Raji (cell line): ENCODE measurements around the gene OR2D2.

Experiments used
- POLR2A ChIP-seq: IDR thresholded peaks from 2 replicates; pipeline ENCODE4 v1.6.1; 2011; ENCODE audit warnings: low read depth, low read length, control low read depth; ENCODE audit not compliant: insufficient read depth

The OR2D2 gene, protein sequence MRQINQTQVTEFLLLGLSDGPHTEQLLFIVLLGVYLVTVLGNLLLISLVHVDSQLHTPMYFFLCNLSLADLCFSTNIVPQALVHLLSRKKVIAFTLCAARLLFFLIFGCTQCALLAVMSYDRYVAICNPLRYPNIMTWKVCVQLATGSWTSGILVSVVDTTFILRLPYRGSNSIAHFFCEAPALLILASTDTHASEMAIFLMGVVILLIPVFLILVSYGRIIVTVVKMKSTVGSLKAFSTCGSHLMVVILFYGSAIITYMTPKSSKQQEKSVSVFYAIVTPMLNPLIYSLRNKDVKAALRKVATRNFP

DNA sequence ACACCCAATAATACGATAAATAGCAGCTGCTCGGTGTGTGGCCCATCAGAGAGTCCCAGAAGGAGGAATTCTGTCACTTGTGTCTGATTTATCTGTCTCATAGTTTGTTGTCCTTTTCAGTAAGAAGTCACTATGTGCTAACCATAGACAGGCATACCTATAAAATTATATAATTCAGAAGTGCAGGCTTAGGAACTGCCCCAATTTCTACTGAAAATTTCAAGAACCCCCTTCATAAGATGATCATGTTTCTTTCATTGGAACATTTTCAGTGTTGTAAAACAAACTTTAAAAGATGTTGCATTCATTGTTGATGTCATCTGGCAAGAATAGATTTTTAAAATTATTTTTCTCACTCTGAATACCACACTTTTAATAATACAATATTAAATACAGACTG lies at the start of gene OR2D2:
TSS of gene OR2D2 (minus strand) at position 101 of the 400 bp plus-strand sequence. CDS start at position 101, 0 bp downstream.
- TF ChIP-seq POLR2A: no peak

DNA sequence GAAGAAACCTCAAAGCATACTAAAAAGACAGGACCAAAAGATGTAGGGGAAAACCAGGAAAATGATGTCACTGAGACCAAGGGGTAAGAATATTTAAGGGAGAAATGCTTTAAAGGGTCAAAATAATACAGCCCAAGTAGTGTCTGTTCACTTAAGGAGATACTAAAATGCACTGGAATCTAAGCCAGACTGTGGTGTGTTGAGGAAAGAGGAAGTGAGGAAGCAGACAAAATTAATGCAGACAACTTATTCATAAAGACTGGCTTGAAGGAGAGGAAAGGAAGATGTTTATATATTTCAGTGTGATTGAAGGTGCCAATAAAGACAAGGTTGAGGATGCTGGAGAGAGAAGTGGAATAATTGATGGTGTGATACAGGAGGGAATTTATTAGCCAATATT lies 49.7 kb upstream of the OR2D2 start:
- TF ChIP-seq POLR2A: no peak

DNA sequence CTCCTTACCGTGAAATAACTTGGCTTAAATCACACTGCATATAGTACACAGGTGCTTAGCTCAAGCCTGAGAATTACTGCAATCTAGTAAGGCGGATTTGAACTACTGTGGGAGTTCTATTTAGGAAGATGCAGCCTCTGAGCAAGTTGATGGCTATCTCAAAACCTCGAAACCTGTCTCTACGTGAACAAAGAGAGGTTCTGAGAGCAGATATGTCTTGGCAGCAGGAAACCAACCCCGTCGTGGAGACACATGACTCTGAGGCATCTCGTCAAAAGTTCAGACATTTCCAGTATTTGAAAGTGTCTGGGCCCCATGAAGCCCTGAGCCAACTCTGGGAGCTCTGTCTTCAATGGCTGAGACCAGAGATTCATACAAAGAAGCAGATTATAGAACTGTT lies 39.8 kb upstream of the OR2D2 start:
- TF ChIP-seq POLR2A: no peak

DNA sequence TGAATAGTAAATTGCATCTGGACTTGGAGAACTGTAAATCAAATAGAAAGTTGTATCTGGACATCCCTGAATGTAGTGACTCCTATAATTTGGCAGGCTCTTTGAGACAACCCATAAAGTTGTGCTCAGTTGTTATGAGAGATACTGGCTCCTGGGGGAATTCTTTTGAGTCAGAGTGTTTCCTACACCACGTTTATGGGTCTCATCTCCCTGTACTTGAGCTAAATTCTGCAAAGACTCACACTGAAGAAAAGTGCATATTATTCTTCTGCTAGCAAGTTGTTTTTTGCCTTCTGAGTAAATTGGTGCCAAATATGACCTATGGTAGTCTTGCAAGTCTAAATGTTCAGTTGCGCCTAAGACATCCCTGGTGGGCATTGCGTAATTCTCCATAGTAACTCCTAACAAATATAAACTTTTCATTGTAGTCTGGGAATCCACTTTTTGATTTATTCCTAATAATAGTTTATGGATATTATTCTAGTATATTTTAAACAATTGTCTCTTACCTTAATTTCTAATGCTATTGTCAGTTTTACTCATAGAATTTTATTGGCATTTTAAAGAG lies 38.9 kb upstream of the OR2D2 start:
- TF ChIP-seq POLR2A: no peak

DNA sequence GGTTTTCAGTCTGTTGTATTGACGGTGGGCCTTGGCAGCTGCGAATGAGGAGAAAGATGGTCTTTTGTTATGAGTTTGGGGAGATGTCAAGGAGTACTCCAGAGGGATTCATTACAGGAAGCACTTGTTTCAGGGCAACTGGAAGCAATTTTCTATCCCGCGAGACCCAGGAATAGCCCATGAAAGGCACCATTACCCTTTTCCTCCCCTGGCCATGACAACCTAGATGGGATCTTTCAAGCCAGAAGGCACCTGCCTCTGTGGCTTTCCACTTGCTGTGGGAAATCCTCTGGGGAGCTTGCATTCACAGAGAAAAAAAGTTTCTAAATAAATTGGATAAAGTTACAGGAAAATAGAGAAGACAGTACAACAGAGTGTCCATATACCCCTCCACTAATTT lies 36.6 kb upstream of the OR2D2 start:
- TF ChIP-seq POLR2A: no peak

DNA sequence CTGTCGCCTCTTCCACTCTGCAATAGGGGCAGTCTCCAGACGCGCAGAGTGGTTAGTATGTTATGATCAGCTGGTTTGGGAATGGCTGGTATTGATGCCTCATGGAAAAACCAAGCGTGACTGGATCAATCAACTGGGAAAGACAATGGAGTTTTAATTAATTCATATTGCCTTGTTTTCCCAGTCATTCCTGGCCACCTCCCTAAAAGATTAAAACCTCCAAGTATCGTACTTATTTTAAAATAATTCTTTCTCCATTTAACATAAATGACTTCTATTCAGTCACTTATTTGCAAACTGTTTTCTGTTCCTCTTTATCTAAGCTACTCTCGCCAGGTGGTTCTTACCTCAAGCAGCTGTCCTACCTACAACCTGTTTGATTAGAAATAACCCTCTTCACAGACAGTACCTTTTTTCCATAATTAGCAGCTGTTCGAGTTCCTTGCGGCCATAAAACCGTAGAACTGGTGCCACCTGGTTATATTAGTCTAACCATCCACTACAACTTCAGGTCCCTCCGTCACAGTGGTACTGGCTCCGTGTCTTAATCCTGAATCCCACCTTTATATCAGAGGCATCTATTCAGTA lies 34.8 kb upstream of the OR2D2 start:
- TF ChIP-seq POLR2A: no peak

DNA sequence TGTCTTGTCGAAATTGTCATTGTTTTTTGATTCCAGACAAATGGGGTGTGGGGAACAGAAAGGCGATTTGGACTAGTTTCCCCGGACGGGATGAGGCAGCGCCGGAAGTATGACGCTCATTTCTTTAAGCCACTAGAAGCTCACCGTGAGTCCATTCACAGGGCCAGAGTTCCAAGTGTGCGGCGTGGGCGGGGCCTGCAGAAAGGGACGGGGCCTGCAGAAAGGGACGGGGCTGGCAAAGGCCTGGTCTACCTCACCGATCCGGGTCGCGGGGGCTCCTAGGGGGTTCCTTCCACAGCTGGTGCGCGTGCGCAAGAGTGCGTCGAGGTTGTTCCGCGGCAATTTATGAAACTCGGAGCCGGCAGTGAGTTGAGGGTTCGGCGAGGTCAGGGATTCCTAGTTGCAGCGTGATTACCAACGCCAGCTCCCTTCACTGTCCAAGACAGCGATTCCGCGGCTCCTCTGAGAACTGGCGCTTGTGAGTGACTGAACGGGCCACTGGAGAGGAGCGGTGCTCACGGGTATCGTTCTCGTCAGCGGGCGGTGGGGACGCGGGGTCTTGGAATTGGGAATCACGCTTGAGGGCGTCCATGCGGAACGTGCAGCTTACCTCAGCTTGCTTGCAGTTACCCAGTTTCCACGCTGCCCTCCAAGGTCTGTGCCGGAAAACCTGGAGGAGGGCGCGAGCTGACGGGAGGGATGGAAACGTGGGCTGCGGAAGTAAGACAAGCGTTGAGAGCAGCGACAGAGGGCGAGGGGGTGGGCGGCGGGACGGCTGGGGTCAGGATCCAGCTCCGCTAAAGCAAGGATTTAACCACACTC lies 34.1 kb upstream of the OR2D2 start, which contains the start of gene ZNF215:
TSS of gene ZNF215 (plus strand) at position 219 of the 822 bp plus-strand sequence. CDS start 5,847 bp downstream, outside the sequence.
- TF ChIP-seq POLR2A: peak; percentile 61

DNA sequence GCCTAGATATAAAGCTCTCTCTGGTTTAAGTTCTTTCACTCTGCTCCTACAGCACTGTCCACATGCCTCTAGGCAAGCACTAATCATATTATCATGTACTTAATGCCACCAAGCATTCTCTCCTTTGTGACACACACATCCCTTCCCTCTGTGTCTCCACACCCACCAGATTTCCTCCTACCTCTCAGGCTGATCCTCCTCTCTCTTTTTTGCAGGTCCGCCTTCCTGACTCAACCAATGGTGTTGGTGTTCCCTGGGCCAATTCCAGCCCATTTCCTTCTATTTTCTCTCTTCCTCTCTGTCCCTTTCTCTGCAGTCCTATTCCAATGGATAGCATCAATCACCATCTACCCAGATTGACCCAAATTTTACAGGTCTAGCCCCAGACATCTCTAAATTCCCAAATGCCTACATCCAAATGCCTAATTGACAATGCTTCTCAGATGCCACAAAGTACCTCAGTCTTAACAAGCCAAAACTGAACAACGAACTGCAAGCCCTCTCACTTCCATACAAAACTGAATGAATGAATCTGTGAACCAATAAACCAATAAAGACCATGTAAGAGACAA lies 33.4 kb upstream of the OR2D2 start:
- no peak for TF ChIP-seq POLR2A

DNA sequence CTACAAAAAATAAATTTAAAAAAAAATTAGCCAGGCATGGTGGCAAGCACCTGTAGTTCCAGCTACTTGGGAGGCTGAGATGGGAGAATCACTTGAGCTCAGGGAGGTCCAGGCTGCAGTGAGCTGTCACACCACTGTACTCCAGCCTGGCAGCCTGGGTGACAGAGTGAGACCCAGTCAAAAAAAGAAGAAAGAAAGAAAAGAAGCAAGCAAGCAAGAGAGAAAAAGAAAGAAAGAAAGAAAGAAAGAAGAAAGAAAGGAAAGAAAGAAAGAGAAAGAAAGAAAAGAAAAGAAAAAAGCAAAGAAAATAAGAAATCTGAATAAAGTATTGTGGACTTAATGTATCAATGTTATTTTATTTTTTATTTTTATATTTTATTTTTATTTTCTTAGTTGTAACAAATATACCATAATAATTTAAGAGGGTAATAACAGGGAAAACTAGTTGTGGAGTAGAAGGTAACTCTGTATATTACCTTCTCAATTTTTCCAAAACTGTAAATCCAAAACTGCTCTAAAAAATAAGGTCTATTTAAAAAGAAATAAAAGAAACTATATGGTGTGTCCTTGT lies 32.8 kb upstream of the OR2D2 start:
- no peak for TF ChIP-seq POLR2A

DNA sequence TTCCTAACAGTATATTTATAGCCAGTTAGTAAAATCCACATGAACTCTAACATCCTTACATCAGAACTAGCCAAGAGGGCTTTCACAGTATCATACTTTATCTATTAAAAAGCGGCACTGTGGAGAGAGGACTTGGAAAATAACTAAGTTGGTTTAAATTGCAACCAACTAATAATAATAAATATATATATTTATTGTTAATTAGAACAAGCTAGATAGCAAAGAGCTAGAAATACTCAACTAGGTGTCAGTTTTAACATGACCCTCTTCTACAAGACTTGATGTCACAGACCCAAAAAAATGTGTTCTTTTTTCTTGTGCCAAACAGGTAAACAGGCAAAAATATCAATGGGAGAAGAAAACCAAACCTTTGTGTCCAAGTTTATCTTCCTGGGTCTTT lies 28.4 kb upstream of the OR2D2 start, which contains the start of gene OR2D3:
TSS of gene OR2D3 (plus strand) at position 301 of the 400 bp plus-strand sequence. CDS start at position 301, 0 bp downstream.
- TF ChIP-seq POLR2A: no peak

DNA sequence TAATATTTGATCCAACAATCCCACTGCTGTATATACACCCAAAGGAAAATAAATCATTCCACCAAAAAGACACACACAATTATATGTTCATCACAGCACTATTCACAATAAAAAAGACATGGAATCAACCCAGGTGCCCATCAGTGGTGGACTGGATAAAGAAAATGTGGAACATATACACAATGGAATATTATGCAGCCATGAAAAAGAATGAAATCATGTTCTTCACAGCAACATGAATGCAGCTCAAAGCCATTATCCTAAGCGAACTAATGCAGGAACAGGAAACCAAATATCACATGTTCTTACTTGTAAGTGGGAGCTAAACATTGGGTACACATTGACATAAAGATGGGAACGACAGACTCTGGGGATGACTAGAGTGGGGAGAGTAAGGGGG lies 27.4 kb upstream of the OR2D2 start:
- no peak for TF ChIP-seq POLR2A

DNA sequence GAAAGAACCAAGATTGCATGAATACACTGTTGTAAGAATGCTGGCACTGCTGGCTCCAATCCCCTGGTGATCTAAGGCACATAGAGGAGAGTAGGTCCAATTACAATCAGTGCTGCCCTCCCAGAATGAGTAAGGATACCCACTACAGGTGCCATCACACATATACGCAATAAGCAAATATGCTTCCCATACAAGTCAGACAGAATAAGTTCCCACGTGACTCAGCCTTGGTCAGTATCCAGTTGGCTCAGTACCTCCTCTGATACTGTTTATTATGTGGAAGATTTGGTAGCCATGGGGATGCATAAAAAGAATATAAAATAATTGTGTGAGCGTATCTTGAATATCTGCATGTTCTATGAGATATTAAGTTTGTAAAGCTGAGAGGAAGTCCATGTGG lies 19.6 kb upstream of the OR2D2 start:
- TF ChIP-seq POLR2A: no peak

DNA sequence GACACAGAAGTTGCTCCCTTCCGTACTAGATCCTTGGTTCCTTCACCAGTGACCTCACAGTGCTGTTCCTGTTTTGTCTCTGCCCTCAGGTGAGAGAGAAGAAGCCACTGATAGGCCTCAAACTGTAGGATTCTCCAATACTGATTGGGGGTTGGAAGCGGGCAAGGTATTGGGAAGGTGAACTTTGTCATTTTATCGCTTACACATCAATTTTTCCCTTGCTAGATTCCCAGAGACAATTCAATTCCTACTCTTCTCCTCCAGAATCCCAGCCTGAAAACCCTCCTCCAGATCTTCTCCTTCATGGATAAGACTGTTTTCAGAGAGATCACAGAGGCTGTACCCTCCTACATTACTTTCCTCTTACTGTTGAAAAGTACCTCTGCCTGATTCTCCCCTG lies 19.1 kb upstream of the OR2D2 start:
- TF ChIP-seq POLR2A: no peak

DNA sequence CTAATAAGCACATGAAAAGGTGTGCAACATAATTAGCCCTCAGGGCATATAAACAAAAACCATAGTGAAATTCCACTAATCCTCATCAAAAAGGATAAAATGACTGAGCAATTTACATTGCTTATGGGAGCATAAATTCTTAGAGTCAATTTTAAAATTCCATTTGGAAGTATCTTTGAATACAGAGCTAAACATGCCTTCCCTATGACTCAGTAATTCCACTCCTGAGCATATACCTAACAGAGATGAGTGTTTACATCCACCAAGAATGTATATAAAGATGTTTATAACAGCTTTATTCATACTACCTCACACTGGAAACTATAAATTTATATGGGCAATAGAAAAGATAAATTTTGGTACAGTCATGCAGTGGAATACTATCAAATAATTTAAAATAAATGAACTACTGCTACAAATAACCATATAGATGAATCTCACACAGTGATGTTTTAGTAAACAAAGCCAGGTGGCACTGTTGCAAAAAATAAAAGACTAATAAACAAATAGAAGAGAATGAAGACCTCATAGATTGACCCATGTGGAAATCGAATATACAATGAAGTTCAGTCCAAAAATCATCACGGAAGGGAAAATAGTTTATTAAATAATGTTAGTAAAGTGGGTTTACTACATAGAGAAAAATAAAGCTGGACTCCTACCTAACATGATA lies 8.2 kb upstream of the OR2D2 start:
- no peak for TF ChIP-seq POLR2A

DNA sequence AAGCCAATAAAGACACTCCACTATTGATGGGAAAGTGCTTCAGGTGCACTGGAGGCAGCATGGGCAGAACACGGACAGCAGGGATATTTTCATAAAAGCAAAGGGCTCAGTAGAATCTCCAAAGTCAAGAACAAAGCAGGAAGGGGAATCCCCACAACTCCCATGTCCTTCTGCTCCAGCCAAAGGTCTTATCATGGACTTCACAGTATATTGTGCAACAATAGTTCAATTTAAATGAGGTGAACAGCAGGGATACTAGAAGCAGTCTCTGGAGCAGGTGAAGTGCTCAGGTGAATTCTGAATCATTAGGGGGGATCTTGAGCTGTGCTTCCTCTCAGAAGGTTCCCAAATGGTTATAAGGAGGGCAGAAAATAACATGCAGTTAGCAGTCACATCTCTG lies 6.6 kb upstream of the OR2D2 start:
- TF ChIP-seq POLR2A: no peak

DNA sequence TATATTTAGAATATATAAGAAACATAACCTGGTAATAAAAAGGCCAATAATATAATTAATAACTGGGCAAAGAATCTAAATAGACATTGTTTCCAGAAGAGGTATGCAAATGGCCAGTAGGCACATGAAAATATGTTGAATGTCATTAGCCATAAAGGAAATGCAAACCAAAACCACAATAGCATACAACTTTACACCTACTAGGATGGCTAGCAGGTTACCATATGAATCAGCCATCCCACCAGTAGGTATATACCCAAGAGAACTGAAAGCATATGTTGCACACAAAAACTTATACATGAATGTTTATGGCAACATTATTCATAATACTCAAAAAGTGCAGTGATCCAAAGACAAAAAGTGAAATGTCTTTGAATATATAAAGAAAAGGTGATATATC lies 2.7 kb upstream of the OR2D2 start:
- TF ChIP-seq POLR2A: no peak
